ENCODE measurements around the gene EXOC4. TPM values are rescaled to one million over a fixed set of nuclear protein-coding genes. Genes with fewer than 3 reads are reported as not detected.

The EXOC4 gene
- total RNA-seq, 4 donors from 2014 or later: 60.0 to 187 (median 80.1) TPM

DNA sequence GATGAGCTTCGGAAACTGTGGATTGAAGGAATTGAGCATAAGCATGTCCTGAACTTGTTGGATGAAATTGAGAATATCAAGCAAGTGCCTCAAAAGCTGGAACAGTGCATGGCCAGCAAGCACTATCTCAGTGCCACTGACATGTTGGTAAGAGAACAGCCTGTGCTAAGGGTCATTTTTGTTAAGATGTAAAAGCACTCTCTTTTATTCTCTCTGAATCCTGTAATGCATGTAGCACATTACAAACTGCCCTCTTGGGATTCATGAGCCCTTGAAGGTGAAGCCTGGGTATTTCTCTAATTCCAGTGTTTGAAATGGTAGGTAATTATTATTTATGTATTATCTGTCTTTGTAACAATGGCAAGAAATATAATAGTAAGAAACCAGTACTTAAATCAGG is 36.1 kb downstream of the EXOC4 start:
- Histone ChIP-seq H3K36me3 (peaks cover 25% of the 10 kb centered on the region), H3K9me3 (no peaks in the 10 kb centered on the region), H3K4me1 (peaks cover 4% of the 10 kb centered on the region), H3K27me3 (no peaks in the 10 kb centered on the region), H3K27ac (no peak overlapping the region), H3K4me3 (no peak overlapping the region)
- DNase-seq (ENCODE audit: low spot score in 2 of 2): no peak
- 96% methylated on average over 1 of the region's 1 CpG for WGBS
- TF ChIP-seq, protein P1, sequence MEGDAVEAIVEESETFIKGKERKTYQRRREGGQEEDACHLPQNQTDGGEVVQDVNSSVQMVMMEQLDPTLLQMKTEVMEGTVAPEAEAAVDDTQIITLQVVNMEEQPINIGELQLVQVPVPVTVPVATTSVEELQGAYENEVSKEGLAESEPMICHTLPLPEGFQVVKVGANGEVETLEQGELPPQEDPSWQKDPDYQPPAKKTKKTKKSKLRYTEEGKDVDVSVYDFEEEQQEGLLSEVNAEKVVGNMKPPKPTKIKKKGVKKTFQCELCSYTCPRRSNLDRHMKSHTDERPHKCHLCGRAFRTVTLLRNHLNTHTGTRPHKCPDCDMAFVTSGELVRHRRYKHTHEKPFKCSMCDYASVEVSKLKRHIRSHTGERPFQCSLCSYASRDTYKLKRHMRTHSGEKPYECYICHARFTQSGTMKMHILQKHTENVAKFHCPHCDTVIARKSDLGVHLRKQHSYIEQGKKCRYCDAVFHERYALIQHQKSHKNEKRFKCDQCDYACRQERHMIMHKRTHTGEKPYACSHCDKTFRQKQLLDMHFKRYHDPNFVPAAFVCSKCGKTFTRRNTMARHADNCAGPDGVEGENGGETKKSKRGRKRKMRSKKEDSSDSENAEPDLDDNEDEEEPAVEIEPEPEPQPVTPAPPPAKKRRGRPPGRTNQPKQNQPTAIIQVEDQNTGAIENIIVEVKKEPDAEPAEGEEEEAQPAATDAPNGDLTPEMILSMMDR (IDR thresholded peaks at IDR 0.05): no peak
- no peak for TF ChIP-seq EP300 (IDR thresholded peaks at IDR 0.05)
- no peak for TF ChIP-seq POLR2A (IDR thresholded peaks at IDR 0.05)
- TF ChIP-seq POLR2AphosphoS5 (IDR thresholded peaks at IDR 0.05): no peak

DNA sequence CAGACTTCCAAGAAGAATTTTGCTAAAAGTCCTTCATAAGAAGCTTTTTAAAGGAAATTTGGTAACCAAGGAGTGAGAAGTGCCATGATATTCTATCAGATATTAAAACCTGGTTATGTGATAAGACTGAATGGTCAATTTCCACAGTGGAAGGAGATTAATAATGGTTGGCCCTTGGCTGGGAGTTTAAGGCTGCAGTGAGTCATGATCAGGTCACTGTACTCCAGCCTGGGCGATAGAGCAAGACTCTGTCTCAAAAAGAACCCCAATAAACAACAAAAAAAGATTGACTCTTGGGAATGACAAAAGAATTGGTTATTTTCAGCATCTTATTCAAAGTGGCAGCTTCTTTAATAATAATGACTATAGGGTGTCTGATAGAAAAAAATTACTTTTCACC is 37.2 kb downstream of the EXOC4 start:
- 94% methylated on average over 1 of the region's 1 CpG for WGBS
- peaks cover 4% of the 10 kb centered on the region for H3K4me1 ChIP-seq
- no peak overlapping the region for H3K27ac ChIP-seq
- H3K27me3 ChIP-seq: no peaks in the 10 kb centered on the region
- TF ChIP-seq POLR2A (IDR thresholded peaks at IDR 0.05) (no peak), POLR2AphosphoS5 (IDR thresholded peaks at IDR 0.05) (no peak), EP300 (IDR thresholded peaks at IDR 0.05) (no peak)
- TF ChIP-seq, protein P1 (IDR thresholded peaks at IDR 0.05): no peak
- H3K9me3 ChIP-seq: no peaks in the 10 kb centered on the region
- no peak for DNase-seq (ENCODE audit: low spot score in 2 of 2)
- no peak overlapping the region for H3K4me3 ChIP-seq
- H3K36me3 ChIP-seq: peaks cover 25% of the 10 kb centered on the region

DNA sequence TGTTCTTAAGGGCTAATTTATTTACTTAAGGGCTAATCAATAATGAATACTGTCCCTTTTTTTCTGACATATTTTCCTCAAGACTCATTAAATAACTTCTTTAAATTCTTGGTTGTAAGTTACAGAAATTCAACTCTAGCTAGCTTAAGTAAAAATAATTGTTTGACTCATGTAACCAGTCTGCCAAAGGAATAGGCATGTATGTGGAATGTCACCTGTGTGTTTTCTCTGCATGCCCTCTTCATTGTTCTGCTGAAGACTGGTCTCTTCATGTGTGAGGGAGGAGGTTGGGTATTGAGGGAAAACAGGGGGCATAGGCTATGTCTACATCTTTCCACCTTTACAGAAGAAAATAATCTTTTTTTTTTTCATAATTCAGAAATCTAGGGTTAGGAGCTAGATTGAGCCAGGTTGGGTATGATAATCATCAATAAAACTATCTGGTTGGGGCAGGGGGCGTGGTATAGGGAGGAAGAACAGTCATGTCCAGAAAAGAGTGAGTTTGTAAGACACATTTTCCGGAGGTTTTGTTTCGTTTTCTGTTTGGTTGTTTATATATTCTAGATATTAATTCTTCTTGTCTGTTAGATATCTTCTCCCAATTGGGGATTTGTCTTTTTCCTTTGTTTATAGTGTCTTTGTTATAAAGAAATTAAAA is 37.9 kb downstream of the EXOC4 start:
- Histone ChIP-seq H3K4me3 (no peak overlapping the region), H3K4me1 (peaks cover 4% of the 10 kb centered on the region), H3K36me3 (peaks cover 25% of the 10 kb centered on the region), H3K9me3 (no peaks in the 10 kb centered on the region), H3K27me3 (no peaks in the 10 kb centered on the region), H3K27ac (no peak overlapping the region)
- TF ChIP-seq POLR2A (IDR thresholded peaks at IDR 0.05) (no peak), POLR2AphosphoS5 (IDR thresholded peaks at IDR 0.05) (no peak), EP300 (IDR thresholded peaks at IDR 0.05) (no peak)
- TF ChIP-seq, protein P1 (IDR thresholded peaks at IDR 0.05): no peak
- DNase-seq (ENCODE audit: low spot score in 2 of 2): no peak
- WGBS: 92% methylated on average over 3 of the region's 3 CpGs

DNA sequence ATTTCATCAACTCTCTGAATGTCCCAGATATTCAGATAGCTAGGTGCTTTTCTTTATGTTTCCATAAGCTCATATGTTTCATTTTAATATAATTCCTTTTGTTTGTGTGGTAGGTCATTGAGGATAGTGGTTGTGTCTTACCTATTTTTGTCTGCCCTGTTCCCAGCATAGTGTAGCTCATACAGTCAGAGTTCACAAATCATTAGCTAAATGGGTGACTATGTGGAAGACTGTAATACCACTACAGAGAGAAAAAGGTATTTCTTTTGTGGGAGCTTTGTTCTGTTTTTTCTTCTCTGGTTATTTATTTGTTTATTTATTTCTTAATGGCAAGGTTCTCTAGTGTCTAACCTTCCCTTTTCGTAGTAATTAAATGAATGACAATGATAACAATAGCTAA is 39.8 kb downstream of the EXOC4 start:
- Histone ChIP-seq H3K4me1 (peaks cover 4% of the 10 kb centered on the region), H3K27ac (no peak overlapping the region), H3K4me3 (no peak overlapping the region), H3K9me3 (no peaks in the 10 kb centered on the region), H3K27me3 (no peaks in the 10 kb centered on the region), H3K36me3 (peaks cover 25% of the 10 kb centered on the region)
- TF ChIP-seq EP300 (IDR thresholded peaks at IDR 0.05): no peak
- DNase-seq (ENCODE audit: low spot score in 2 of 2): no peak
- WGBS: 96% methylated on average over 1 of the region's 1 CpG

DNA sequence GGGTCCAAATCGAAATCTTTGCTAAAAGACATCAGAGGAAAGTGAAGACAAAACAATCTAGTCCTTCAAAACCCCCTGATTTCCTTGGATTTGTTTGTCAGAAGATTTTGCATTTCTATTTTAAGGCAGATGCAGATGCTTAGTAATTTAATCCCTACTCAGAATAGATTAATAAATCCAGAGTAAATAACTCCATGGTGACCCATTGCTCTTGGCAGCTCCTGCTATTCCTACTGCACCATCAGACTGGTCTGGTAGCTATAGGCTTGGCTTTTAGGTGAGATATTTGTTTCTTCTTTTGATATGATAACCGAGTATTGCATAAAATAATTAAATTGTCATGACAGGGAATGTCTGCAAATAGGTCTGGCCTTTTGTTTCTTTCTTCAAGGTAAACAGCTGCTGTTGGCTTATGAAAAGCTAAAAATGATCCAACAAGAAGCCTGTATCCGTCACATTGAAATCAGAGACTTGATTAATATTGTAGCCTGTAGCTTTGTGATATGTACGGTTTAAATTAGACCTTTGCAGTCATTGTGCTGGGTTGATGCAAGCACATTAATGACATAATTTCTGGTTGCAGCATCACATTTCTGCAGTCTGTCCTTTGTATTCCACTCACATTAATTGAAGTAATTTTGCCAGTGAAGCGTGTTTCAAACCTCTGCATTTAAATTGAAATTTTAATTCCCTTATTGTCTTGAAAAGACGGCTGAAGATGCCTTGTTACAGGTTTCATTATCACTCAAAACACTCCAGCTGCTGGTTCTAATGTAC is 40.7 kb downstream of the EXOC4 start:
- Histone ChIP-seq H3K9me3 (no peaks in the 10 kb centered on the region), H3K36me3 (peaks cover 24% of the 10 kb centered on the region), H3K27me3 (no peaks in the 10 kb centered on the region), H3K4me3 (no peak overlapping the region), H3K27ac (no peak overlapping the region), H3K4me1 (peaks cover 4% of the 10 kb centered on the region)
- no peak for DNase-seq (ENCODE audit: low spot score in 2 of 2)
- TF ChIP-seq POLR2AphosphoS5 (IDR thresholded peaks at IDR 0.05) (no peak), POLR2A (IDR thresholded peaks at IDR 0.05) (no peak), EP300 (IDR thresholded peaks at IDR 0.05) (no peak)
- TF ChIP-seq, protein P1 (IDR thresholded peaks at IDR 0.05): no peak
- WGBS: 82% methylated on average over 6 of the region's 6 CpGs
